ENCODE results near the gene ZDHHC13. TPM values are rescaled to one million over a fixed set of nuclear protein-coding genes. Genes with fewer than 3 reads are reported as not detected.

ZDHHC13 gene
- total RNA-seq, 1 donor from 2014 or later: 10.6 TPM

DNA sequence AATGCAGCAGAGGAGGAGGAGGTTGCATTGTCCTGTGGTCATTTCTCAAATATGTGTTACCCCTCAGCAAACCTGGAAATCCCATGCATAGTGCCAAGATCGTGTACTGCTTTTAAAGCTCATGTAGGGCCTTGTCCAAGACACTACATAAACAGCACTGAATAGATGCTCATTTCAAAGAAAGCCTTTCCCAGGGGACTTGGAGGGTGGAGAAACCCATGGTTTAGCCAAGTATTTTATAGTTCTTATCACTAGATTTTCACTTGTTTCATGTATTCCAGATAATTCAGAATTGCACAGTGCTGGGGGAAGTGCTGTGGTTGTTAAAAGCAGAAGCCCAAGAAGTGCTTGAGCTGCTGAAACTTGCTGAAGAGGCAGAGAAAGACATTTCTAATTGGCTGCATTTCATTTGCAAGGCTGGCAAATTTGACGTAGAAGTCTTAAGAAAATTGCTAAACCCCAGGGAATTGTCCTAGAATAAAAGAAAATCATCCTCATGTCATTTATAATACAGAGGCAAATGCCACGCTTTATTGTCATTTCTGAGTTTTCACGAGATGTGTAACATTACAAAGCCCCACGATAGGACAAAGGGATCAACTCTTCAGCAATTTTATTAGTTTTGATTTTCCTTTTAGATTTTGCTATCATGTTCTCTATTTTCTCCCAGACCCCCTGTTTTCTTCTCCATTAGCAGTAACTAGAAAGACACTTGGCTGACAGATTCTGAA lies 64.7 kb downstream of the ZDHHC13 start:
- Histone ChIP-seq H3K4me1 (no peaks in the 10 kb centered on the region), H3K4me3 (no peak overlapping the region), H3K36me3 (peaks cover 7% of the 10 kb centered on the region), H3K27ac (no peak overlapping the region), H3K27me3 (ENCODE audit: low read depth) (no peaks in the 10 kb centered on the region), H3K9me3 (no peaks in the 10 kb centered on the region)
- intact Hi-C loops (cut with DNase I): no loop called here
- no peak for ATAC-seq
- TF ChIP-seq, protein P1, sequence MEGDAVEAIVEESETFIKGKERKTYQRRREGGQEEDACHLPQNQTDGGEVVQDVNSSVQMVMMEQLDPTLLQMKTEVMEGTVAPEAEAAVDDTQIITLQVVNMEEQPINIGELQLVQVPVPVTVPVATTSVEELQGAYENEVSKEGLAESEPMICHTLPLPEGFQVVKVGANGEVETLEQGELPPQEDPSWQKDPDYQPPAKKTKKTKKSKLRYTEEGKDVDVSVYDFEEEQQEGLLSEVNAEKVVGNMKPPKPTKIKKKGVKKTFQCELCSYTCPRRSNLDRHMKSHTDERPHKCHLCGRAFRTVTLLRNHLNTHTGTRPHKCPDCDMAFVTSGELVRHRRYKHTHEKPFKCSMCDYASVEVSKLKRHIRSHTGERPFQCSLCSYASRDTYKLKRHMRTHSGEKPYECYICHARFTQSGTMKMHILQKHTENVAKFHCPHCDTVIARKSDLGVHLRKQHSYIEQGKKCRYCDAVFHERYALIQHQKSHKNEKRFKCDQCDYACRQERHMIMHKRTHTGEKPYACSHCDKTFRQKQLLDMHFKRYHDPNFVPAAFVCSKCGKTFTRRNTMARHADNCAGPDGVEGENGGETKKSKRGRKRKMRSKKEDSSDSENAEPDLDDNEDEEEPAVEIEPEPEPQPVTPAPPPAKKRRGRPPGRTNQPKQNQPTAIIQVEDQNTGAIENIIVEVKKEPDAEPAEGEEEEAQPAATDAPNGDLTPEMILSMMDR (IDR thresholded peaks at IDR 0.05): no peak
- no peak for DNase-seq

DNA sequence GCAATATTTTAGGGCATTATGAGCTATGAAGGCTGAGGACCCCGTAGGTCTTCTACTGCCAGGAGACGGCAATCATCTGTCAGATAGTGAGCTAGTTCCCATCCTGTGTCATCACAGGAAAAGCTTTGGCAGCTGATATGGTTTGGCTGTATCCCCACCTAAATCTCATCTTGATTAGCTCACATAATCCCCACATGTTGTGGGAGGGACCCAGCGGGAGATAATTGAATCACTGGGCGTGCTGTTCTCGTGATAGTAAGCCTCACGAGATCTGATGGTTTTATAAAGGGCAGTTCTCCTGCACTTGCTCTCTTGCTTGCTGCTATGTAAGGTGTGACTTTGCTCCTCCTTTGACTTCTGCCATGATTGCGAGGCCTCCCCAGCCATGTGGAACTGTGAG lies 66.7 kb downstream of the ZDHHC13 start:
- no peak for DNase-seq
- no peaks in the 10 kb centered on the region for H3K9me3 ChIP-seq
- ATAC-seq: no peak
- no peaks in the 10 kb centered on the region for H3K27me3 ChIP-seq (ENCODE audit: low read depth)
- TF ChIP-seq, protein P1 (IDR thresholded peaks at IDR 0.05): no peak
- no peak overlapping the region for H3K27ac ChIP-seq
- H3K36me3 ChIP-seq: no peaks in the 10 kb centered on the region
- no peak overlapping the region for H3K4me3 ChIP-seq
- intact Hi-C loops (cut with DNase I): no loop called here
- no peaks in the 10 kb centered on the region for H3K4me1 ChIP-seq

DNA sequence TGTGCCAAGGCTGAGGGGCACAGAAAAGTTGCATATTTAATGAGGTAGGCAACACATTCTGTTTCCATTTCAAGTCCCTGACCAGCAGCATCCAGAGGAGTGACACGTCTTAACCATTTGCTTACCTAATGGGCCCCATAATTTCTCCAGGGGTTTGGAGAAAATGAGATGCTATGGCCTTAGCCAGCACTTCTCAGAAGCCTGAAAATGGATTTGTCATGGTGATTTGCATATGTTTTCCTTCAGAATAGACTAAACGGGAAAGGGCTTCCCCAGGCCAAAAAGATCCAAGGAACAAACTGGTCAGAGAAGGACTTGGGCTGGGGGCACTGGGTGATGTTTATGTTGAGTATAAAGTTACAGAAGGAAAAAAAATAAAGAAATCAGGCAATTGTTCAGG lies 68.1 kb downstream of the ZDHHC13 start:
- Histone ChIP-seq H3K4me1 (no peaks in the 10 kb centered on the region), H3K36me3 (no peaks in the 10 kb centered on the region), H3K27ac (no peak overlapping the region), H3K4me3 (no peak overlapping the region), H3K9me3 (no peaks in the 10 kb centered on the region), H3K27me3 (ENCODE audit: low read depth) (no peaks in the 10 kb centered on the region)
- ATAC-seq: no peak
- intact Hi-C loops (cut with DNase I): no loop called here
- no peak for DNase-seq
- TF ChIP-seq, protein P1 (IDR thresholded peaks at IDR 0.05): no peak

DNA sequence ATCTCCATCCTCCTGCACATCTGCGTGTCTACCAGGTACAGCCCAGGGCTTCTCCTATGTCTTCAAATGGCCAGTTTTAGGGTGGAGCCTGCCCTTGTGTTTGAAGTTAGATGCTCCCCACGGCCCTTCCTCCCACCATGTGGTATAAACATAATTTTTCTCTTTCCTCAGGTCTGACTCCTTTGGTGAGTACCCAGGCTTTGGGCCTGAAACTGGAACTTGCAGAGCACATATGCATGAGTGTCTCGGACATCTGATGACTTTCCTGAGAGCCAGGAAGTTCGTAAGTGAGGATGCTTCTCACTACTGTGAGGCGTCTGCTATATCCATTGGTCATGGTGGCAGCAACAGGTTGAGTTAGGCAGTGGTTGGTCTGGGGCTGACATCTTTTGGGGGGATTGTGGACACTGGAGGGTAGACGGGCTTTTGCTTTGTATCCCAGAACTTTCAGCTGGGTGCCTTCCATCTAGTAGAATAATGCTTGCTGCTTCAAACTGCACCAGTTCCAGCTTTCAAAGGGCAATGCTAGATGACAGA lies 68.6 kb downstream of the ZDHHC13 start:
- no peaks in the 10 kb centered on the region for H3K36me3 ChIP-seq
- no peaks in the 10 kb centered on the region for H3K4me1 ChIP-seq
- ATAC-seq (no peak), DNase-seq (no peak)
- H3K27ac ChIP-seq: no peak overlapping the region
- intact Hi-C loops (cut with DNase I): no loop called here
- H3K9me3 ChIP-seq: no peaks in the 10 kb centered on the region
- TF ChIP-seq, protein P1 (IDR thresholded peaks at IDR 0.05): no peak
- no peaks in the 10 kb centered on the region for H3K27me3 ChIP-seq (ENCODE audit: low read depth)
- no peak overlapping the region for H3K4me3 ChIP-seq

DNA sequence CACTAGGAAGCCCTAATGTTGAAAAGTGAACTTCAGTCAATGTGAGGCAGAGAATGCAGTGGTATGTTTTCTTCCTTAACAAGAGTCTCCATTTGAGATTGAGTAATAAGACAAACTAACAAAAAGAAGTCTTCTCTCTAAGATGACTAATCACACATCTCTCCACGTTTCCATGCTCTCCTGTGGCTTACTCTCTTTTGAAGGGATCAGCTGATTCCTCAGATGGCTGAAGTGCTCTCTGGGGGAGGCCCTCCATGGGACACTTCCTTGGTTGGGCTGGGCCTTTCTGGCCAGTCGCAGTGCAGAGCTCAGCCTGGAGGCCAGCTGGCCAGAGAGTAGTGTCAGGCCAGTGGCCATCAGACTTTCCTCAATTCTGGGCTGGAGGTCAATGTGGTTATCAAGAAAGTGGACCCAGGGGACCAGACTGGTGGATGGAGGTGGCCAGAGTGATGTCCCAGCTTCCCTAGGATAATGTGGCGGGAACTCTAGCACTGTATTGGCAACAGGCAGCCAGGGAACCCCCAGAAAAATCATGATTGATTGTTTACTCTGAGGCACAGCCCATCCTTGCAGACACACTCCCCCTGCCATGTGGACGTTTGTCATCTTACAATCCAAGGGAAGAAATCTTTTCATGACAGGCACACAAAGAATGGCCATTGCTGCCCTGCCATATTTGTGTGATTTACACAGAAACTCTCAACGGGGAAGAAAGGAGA lies 70.3 kb downstream of the ZDHHC13 start:
- H3K4me1 ChIP-seq: no peaks in the 10 kb centered on the region
- H3K27ac ChIP-seq: no peak overlapping the region
- H3K4me3 ChIP-seq: no peak overlapping the region
- TF ChIP-seq, protein P1 (IDR thresholded peaks at IDR 0.05): no peak
- no peaks in the 10 kb centered on the region for H3K9me3 ChIP-seq
- DNase-seq (no peak), ATAC-seq (no peak)
- no peaks in the 10 kb centered on the region for H3K27me3 ChIP-seq (ENCODE audit: low read depth)
- intact Hi-C loops (cut with DNase I): no loop called here
- H3K36me3 ChIP-seq: no peaks in the 10 kb centered on the region

Measured in lower lobe of right lung (tissue), 2 donors.